ENCODE data around the gene L3MBTL1.

Gene L3MBTL1

DNA sequence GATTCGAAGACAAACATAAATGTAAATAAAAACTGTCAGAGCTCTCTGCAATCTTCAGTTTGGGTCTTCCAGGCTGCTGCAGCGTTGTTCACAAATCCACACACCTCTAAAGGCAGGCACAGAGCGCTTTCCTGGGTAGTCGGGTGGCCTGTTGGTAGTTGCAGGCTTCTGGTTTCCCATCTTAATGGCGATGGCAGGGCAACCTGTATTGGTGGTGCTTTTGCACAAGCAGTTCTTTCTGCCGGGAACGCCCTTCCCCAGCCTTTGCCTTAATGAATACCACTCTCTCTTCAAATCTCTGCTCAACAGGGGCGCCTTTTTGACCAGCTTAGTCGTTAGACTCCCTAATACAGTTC, 82.5 kb downstream of the L3MBTL1 start:
- peak; percentile 26 for DNase-seq (ENCODE audit: low spot score)

DNA sequence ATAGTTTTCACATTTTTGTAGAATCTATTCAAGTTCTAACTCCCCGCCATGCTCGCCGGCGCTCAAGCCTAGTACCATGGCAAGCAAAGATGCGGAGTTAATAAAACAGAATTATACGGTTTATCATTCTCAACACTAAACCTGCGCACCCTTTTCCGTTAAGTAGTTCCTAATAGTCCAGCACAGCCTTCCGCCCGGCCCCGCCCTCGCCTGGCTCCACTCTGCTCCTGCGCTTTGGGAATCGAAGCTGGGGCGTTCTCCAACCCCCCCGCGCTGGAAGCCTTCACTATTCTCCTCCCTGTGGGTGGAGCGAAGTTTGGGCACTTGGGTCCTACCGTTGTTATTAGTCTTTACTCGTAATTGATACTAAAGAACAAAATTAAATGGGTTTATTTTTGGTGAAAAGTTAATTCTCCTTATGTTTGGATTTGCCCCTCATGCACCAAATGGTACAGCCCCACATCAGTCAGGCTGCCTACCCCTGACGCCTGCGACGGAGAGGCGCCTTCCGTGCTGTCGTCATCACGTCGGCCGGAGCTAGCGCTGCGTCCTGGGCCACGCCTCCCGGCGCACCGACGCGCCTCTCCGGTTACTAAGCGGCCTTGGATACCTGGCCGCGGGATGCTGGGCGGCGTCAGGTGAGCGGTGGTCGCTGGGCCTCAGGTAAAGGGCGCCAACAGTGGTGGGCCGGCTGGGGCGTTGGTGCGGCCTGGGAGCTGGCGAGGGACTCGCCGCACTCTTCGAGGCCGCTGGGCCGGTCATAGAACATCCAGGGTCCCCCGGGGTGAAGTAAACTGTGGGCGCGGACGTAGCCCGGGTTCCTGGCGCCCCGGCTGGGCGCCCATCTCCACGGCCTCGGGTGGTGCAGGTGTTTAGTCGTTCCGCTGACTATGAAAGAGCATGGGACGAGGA, 83.2 kb downstream of the L3MBTL1 start, which contains the start of gene IFT52:
IFT52 (plus strand) TSS at position 546 of the 912 bp plus-strand sequence. CDS start 3,762 bp downstream, outside the sequence.
- peak; percentile 98 for DNase-seq (ENCODE audit: low spot score)

All from Ammon's horn (tissue), 1 donor.